Activated CD8-positive, alpha-beta memory T cell treated with anti-CD3 and anti-CD28 coated beads for 4 hours (primary cell): ENCODE data around the gene TENT4B.
A peak's percentile ranks its signal among the peaks of the same experiment; 100 is the strongest.
"Not testable (repeated sequence)": the region's sequence is repeated elsewhere in the genome, so short reads cannot be mapped to it uniquely, and the experiment has no call there.

Source experiments
- DNase-seq, 2 donors: peaks; one replicate each; pipeline ENCODE4 v3.0.0-alpha.2; 2020; ENCODE audit warnings: low read depth in 2 of 2

Gene TENT4B

DNA sequence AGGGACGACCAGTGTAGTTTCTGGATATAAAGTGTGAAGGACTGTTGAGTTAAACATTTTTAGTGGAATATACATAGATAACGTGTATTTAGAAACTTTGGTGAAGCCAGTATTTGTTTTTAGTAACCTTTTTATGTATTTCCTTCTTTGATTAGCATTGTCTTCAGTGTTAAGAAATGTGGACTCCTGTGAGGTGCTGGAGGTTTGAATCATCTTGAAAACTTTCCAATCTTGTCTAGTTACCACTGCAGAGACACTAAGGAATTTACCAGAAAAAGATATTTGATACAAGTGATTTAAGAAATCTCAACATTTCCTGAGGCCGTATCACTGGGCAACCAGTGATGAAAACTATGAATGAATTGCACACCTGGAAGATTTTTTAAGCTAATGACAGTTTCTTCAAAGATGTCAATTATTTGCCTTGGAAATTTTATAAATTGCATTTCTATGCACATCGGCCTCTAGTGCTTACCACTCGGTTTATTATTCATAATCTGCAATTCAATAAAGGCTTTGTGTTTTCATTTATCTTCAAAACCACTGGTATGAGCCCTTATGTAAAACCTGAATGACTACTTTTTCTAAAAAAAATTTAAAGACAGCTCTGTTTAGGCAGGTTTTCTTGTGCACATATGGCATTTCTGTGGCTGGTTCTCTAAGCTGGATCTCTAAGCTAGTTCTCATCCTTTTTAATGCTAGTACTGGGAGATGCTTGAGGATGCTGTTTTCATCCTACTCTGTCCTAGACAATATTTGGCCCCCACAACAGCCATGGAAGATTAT lies 81.9 kb downstream of the TENT4B start:
- DNase-seq: no peak

DNA sequence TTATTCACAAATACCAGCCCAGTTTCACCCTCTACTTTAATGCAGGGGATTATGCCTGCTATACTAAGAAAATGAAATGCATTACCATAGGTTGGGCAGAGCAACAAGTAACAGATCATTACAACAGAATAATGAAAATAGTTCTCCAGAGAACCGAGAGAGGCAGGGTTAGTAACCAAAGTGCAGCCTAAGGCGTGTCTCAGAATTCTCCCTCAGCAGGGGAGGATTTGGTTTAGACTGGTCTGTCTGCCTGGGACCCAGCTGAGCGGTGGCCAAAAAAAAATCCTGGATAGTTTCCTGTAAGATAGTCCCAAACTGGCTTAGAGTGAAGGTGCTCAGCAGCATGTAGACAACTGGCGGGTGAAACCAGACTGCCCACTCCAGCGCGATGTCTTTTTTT lies 82.5 kb downstream of the TENT4B start:
- DNase-seq: no peak

DNA sequence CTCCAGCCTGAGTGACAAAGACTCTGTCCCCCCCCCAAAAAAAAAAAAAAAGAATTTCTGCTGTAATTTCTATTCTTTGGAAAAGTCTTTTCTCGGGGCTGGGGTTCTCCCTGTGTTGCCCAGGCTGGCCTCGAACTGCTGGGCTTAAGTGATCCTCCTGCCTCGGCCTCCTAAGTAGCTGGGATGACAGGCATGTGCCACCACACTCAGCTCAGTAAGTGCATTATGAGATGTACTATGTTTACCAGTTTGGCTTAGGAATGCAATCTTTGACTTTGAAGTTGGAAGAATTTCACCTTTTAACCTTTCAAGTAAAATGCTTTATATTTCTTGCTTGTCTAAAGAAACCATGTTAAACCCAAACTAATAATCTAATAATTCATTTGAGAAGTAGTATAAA lies 85.2 kb downstream of the TENT4B start:
- no peak for DNase-seq

DNA sequence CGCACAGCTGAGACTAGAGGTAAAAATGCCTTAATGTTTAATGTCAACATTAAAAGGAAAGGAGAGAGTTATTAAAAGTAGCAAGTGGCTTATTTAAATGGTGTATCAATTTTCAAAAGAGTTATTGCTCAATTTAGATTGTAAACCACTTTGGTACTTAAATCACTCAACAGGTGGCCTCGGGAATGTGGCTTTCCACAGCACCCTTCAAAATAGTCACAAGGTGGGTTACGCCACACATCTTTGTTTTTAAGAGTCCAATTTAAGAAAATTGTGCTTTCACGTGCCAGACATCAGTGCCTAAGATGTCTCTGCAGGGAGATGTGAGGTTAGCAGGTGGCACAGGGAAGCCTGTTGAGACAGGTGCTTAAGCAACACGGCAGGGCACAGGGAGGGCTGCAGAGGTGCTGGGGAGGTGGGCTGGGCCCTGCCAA lies 85.8 kb downstream of the TENT4B start:
- DNase-seq: no peak

DNA sequence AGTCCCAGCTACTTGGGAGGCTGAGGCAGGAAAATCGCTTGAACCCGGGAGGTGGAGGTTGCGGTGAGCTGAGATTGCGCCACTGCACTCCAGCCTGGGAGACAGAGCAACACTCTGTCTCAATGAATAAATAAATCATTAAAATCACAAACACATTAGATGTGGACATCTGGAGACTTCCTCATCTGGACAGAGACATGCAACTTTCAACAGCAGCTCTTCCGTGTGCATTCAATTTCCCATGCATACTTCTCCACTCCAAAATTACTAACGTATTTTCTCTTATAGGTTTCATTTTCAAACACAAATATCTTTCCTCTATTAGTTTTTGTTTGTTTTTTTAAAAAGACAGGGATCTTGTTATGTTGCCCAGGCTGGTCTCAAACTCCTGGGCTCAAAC lies 89.9 kb downstream of the TENT4B start:
- not testable (repeated sequence) for DNase-seq

DNA sequence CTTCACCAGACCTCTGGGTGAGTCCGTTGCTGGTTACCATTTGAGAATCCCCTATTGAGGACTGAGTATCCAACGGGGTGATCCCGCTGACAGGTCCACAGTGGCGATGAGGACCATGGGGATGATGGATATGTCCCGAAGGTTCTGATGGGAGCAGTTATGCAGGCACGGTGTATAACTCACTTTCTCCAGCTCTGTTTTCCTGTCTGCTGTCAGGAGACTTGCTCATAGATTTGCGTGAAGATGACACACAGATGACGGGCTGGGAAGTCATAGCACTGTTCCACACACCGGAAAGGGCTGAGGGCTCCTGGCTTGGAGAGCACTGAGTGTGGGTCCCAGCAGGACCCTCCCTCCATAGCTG lies 91.0 kb downstream of the TENT4B start:
- no peak for DNase-seq

- DNase-seq: no peak
Observed at GRCh38 chr16:50244504-50245416, 91.7 kb downstream of the TENT4B start.

DNA sequence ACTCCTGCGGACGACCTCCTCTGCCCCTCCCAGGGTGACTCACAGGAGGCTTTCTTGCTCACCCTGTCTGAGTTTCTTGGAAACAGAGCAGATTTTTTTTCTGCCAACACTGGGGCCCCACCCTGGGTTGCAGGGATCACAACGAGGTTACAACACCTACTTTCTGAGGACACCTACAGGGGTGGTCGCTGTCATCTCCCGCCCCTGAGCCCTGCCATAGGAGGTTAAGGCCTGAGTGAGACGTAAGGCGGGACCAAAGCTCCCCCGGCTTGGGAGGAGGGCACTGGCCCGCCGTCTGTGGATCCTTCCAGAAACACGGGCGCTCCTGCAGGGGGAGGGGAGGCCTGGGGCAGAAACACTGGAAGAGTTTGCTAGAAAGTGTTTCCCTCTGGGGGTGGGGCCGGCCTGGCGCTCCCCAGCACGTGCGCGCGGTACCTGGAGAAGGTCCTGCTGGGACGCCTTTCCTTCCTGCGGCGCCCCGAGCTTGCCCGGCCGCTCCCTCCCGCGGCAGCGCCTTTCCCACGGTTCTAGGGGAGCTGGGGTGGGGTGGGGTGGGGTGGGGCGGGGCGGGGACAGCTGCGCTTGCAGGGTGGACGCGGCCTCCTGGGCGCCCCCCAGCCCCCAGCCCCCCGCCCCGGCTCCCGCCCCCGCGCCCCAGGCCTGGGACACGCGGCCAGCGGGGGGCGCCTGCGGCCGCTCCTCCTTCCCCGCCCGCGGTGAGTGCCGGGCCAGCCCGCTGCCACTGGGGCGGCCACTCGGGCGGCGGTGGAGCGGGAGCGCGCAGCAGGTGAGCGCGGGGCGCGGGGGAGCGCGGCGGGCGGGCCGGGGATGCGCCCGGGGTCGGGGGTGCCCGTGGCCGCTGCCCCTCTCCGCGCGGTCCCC lies 92.6 kb downstream of the TENT4B start:
- peak in 1 of 2 donors; percentile 64 for DNase-seq

DNA sequence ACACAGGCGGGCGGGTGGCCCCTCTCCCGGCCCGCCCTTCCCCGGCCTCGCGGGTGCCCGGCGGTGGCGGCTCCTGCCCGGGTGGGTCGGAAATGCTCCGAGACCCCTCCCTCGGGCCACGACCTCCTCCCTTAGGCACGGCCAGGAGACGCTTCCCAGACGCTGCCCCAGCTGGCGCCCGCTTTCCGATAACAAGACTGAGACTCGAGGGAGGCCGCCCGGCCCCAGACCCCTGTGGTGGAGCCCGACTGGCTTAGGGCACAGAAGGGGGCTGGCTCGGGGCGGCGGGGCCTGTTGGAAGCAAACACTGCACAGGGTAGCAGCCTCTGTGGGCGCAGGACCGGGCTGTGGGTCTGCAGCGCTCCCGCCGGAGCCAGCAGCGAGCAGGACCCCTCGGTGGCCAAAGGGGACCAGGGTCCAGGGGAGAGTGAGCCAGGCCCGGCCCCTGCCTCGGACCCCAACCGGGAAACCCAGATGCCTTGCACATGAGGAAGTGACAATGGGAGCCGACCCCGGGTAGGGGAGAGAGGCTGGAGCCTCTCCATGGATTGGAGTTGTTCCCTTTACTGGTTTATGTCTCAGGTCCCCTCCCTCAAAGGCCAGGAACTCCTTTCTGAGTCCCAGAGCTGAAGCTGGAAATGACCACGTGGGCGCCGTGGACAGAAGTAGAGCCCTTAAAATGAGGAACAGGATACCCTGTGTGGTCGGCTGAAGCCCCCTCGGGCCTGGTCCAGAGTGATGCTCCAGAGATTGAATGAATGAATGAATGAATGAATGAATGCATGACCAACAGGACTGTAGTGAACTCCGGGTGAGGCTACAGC lies 93.4 kb downstream of the TENT4B start:
- no peak for DNase-seq

GRCh38 chr16:50247123-50247905 lies 94.2 kb downstream of the TENT4B start:
- DNase-seq: no peak

DNA sequence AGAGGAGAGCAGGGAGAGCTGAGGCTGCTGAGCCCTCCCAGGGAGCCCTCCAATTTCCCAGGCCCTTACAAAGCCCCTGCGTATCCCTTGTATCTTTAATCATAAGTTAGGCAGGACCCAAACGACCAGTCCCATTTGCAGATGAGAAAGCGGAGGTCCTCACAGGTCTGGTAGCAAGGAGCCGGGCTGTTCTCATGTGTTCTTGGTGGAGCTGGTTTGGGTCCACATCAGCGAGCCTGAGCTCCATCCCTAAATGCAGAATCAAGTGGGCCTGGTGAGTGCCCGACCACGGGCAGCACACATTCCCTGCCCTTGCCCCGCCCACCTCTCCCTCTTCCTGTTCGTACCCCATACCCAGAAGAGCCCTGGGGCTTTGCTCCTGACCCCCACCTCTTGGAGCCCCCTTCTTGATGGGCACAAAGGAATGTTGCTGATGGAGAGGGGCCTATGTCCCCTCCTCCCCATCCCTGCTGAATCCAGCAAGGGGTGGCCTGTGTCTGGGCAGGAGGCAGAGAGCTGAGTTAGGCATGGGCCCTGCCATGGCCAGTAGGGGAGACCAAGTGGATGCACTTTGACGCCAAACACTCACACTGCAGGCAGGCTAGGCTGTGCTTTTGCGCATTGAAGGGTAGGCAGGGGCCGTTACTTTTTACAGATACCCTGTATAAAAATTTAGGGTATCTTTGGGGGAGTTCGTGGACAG lies 95.0 kb downstream of the TENT4B start:
- no peak for DNase-seq

- DNase-seq: no peak
Observed at GRCh38 chr16:50248845-50249244, 95.7 kb downstream of the TENT4B start.

DNA sequence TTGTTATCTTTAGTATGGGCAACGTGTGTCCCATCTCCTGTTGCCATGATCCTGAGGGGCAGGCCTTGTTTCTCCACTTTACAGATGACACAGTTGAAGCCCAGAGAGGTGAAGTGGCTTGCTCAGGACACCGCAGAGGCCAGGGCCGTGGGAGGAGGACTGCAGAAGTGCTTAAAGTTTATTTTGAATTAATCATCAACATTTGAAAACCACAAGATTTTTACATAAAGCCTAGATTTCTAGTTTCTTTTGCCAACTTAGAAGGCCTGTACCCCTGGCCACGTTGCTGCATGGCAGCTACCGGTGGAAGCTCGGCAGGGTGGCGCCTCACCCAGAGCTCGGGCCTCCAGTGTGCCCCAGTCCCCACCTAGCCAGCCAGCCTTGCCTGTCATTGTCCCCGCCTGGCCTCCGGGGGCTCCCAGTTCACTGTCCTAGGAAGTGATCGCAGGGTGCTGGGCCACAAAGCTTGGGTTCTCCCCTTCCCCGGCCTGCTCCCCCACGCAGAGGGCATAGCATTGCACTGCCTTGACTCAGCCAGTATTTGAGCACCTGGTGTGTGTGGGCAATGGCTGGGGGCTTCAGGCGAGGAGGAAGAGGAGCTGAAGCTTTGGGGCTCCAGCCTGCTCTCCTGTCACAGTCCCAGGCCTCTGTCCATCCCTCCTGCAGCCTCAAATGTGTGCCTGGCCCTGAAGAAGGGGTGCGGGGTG lies 98.4 kb downstream of the TENT4B start:
- DNase-seq: no peak

- DNase-seq: no peak
Observed at GRCh38 chr16:50252082-50252611, 99.0 kb downstream of the TENT4B start.

GRCh38 chr16:50252874-50253513 lies 99.9 kb downstream of the TENT4B start:
- DNase-seq: no peak

- DNase-seq: no peak
Observed at GRCh38 chr16:50253514-50253910, 100.4 kb downstream of the TENT4B start.

DNA sequence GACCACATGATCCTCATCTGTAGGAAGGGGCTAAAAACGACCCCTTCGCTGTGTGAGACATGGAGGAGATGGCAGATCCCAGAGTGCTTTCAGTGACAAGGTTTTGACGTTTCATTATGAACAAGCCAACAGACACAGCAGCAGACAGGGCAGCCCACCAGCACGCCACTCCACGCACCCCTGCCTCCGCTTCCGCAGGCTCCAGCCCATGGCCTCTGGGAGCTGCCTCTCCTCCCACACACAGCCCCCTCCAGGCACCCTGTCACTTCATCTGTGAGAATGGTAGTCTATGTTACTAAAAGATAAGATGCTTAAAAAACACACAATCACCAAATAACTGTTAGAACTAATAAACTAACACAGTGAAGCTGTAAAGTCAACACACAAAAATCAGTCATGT lies 101.0 kb downstream of the TENT4B start:
- DNase-seq: no peak

- DNase-seq: no peak
Observed at GRCh38 chr16:50255538-50255937, 102.4 kb downstream of the TENT4B start.
